NCI-H1105 (cell line): Measurements from ENCODE around the gene MYH1.
"Not testable (repeated sequence)": the region's sequence is repeated elsewhere in the genome, so short reads cannot be mapped to it uniquely, and the experiment has no call there.

ENCODE experiments used
- DNase-seq: peaks from one replicate; lab custom pipeline; 2025; lab: John Stamatoyannopoulos, UW

MYH1 gene

GRCh38 chr17:10518271-10519037 is at the start of gene MYH1:
Gene MYH1 (minus strand): TSS chr17:10518542. CDS start chr17:10516642, 1,900 bp downstream.
- no peak for DNase-seq

- DNase-seq, result no peak
Observed at GRCh38 chr17:10563991-10564660, 45.8 kb upstream of the MYH1 start.

GRCh38 chr17:10558049-10558448 is 39.7 kb upstream of the MYH1 start:
- no peak for DNase-seq

- no peak for DNase-seq
Observed at GRCh38 chr17:10557422-10557821, 39.1 kb upstream of the MYH1 start.

GRCh38 chr17:10556301-10557005 is 38.1 kb upstream of the MYH1 start:
- DNase-seq, result no peak

- no peak for DNase-seq
Observed at GRCh38 chr17:10550014-10550413, 31.7 kb upstream of the MYH1 start.

- DNase-seq, result no peak
Observed at GRCh38 chr17:10549096-10549842, 30.9 kb upstream of the MYH1 start, which contains the start of gene MYH2. Gene MYH2 (minus strand): TSS chr17:10549658. CDS start chr17:10547920, 1,738 bp downstream.

- DNase-seq, result no peak
Observed at GRCh38 chr17:10547351-10547750, 29.0 kb upstream of the MYH1 start.

- not testable (repeated sequence) for DNase-seq
Observed at GRCh38 chr17:10543486-10543885, 25.1 kb upstream of the MYH1 start.

- not testable (repeated sequence) for DNase-seq
Observed at GRCh38 chr17:10541179-10541578, 22.8 kb upstream of the MYH1 start.

GRCh38 chr17:10532026-10532425 is 13.7 kb upstream of the MYH1 start:
- no peak for DNase-seq

GRCh38 chr17:10527419-10527818 is 9.1 kb upstream of the MYH1 start:
- no peak for DNase-seq

GRCh38 chr17:10526517-10526916 is 8.2 kb upstream of the MYH1 start:
- no peak for DNase-seq

GRCh38 chr17:10523064-10523463 is 4.7 kb upstream of the MYH1 start:
- DNase-seq, result no peak

- DNase-seq, result no peak
Observed at GRCh38 chr17:10521949-10522348, 3.6 kb upstream of the MYH1 start.

- DNase-seq, result no peak
Observed at GRCh38 chr17:10516638-10517037, 1.7 kb downstream of the MYH1 start.

- DNase-seq, result no peak
Observed at GRCh38 chr17:10516065-10516464, 2.3 kb downstream of the MYH1 start.

- DNase-seq, result no peak
Observed at GRCh38 chr17:10513299-10514067, 4.9 kb downstream of the MYH1 start.

- no peak for DNase-seq
Observed at GRCh38 chr17:10512856-10513255, 5.5 kb downstream of the MYH1 start.

- DNase-seq, result no peak
Observed at GRCh38 chr17:10499950-10500349, 18.4 kb downstream of the MYH1 start.

- no peak for DNase-seq
Observed at GRCh38 chr17:10492004-10492403, 26.3 kb downstream of the MYH1 start.
